Epithelial cell of proximal tubule (primary cell): ENCODE data around the gene RASSF9. TPM values are rescaled to one million over a fixed set of nuclear protein-coding genes. Genes with fewer than 3 reads are reported as not detected.

ENCODE experiments used
- DNase-seq: peaks from one replicate; pipeline ENCODE4 v3.0.0-alpha.2; 2011; ENCODE audit warnings: low read depth
- H3K4me3 ChIP-seq: 2 replicates; pipeline ENCODE4 v1.5.1; 2011; ENCODE audit warnings: low read depth, mild to moderate bottlenecking, low read length
- CTCF ChIP-seq: conservative IDR thresholded peaks from 2 replicates; pipeline ENCODE4 v1.5.1; 2012; ENCODE audit warnings: low read depth, mild to moderate bottlenecking, low read length
- total RNA-seq: library from RNA; depleted of rRNA; stranded (reverse); fragments of >200 nt; gene quantifications from 2 replicates; pipeline ENCODE4 v1.2.3, GENCODE V29; 2015

RASSF9 gene
- total RNA-seq = 1.8 and 3.8 TPM in 2 replicates

- peak; percentile 83 for DNase-seq
- no peak for TF ChIP-seq CTCF
- peak within 1 kb of the TSS; percentile 73 for H3K4me3 ChIP-seq
These were observed at the start of gene RASSF9 for GRCh38 chr12:85836197-85837090. RASSF9 (minus strand) TSS chr12:85836409; CDS start chr12:85836201, 208 bp downstream.

- DNase-seq = no peak
- TF ChIP-seq CTCF = no peak
- no peak overlapping the region for H3K4me3 ChIP-seq
These were observed 47.6 kb upstream of the RASSF9 start for GRCh38 chr12:85883763-85884162.

- no peak overlapping the region for H3K4me3 ChIP-seq
- DNase-seq = no peak
- no peak for TF ChIP-seq CTCF
These were observed 41.2 kb upstream of the RASSF9 start for GRCh38 chr12:85877459-85877858.

- no peak for TF ChIP-seq CTCF
- DNase-seq = no peak
- H3K4me3 ChIP-seq = no peak within 1 kb of the TSS
These were observed 37.8 kb upstream of the RASSF9 start, which contains the start of gene NTS for GRCh38 chr12:85874031-85874461. NTS (plus strand) TSS chr12:85874295; CDS start chr12:85874404, 109 bp downstream.

- peak; percentile 79 for TF ChIP-seq CTCF
- DNase-seq = peak; percentile 31
- H3K4me3 ChIP-seq = no peak overlapping the region
These were observed 36.4 kb upstream of the RASSF9 start for GRCh38 chr12:85872497-85873091.

- DNase-seq = peak; percentile 7
- no peak overlapping the region for H3K4me3 ChIP-seq
- peak; percentile 84 for TF ChIP-seq CTCF
These were observed 31.0 kb upstream of the RASSF9 start for GRCh38 chr12:85866986-85867776.
